HEK293 (cell line): ENCODE results near the gene NFE2L1.

ENCODE experiments used
- ELK4 ChIP-seq: IDR thresholded peaks from 2 replicates; pipeline ENCODE4 v1.6.1; 2011; ENCODE audit warnings: mild to moderate bottlenecking, low read depth, low read length, borderline replicate concordance
- GLIS1 ChIP-seq: fragments of 450-650 bp; formaldehyde crosslinking; IDR thresholded peaks from 2 replicates; pipeline ENCODE4 v1.5.1; 2016; ENCODE audit warnings: missing biosample characterization, missing genetic modification characterization
- IKZF3 ChIP-seq: fragments of 450-650 bp; IDR thresholded peaks from 2 replicates; pipeline ENCODE4 v1.5.0; 2018; ENCODE audit warnings: missing biosample characterization, mild to moderate bottlenecking, missing genetic modification characterization, moderate library complexity
- KLF9 ChIP-seq: fragments of 450-650 bp; formaldehyde crosslinking; IDR thresholded peaks from 2 replicates; pipeline ENCODE4 v1.5.1; 2016; ENCODE audit warnings: missing biosample characterization, missing genetic modification characterization, low read depth
- PRDM10 ChIP-seq: fragments of 450-650 bp; formaldehyde crosslinking; IDR thresholded peaks from 2 replicates; pipeline ENCODE4 v1.5.1; 2016; ENCODE audit warnings: missing biosample characterization, missing genetic modification characterization
- SCRT1 ChIP-seq: fragments of 450-650 bp; formaldehyde crosslinking; IDR thresholded peaks from 2 replicates; pipeline ENCODE4 v1.5.1; 2016; ENCODE audit warnings: missing biosample characterization, missing genetic modification characterization, borderline replicate concordance
- WT1 ChIP-seq: fragments of 450-650 bp; formaldehyde crosslinking; IDR thresholded peaks from 2 replicates; pipeline ENCODE4 v1.5.1; 2016; ENCODE audit warnings: missing biosample characterization, missing genetic modification characterization
- ZBTB8A ChIP-seq: fragments of 450-650 bp; formaldehyde crosslinking; IDR thresholded peaks from 2 replicates; pipeline ENCODE4 v1.5.1; 2016; ENCODE audit warnings: missing biosample characterization, missing genetic modification characterization
- ZFHX2 ChIP-seq: fragments of 450-650 bp; formaldehyde crosslinking; conservative IDR thresholded peaks from 2 replicates; pipeline ENCODE4 v1.5.1; 2016; ENCODE audit warnings: missing biosample characterization, missing genetic modification characterization
- ZNF121 ChIP-seq: fragments of 450-650 bp; formaldehyde crosslinking; IDR thresholded peaks from 2 replicates; pipeline ENCODE4 v1.5.1; 2016; ENCODE audit warnings: missing biosample characterization, missing genetic modification characterization
- ZNF175 ChIP-seq: fragments of 450-650 bp; formaldehyde crosslinking; IDR thresholded peaks from 2 replicates; pipeline ENCODE4 v1.5.1; 2016; ENCODE audit warnings: missing biosample characterization, missing genetic modification characterization
- ZNF24 ChIP-seq: fragments of 450-650 bp; formaldehyde crosslinking; IDR thresholded peaks from 2 replicates; pipeline ENCODE4 v1.5.1; 2016; ENCODE audit warnings: missing biosample characterization, missing genetic modification characterization
- ZNF248 ChIP-seq: fragments of 450-650 bp; formaldehyde crosslinking; IDR thresholded peaks from 2 replicates; pipeline ENCODE4 v1.5.1; 2017; ENCODE audit warnings: missing biosample characterization, missing genetic modification characterization
- ZNF324 ChIP-seq: fragments of 450-650 bp; formaldehyde crosslinking; IDR thresholded peaks from 2 replicates; pipeline ENCODE4 v1.5.1; 2016; ENCODE audit warnings: missing biosample characterization, missing genetic modification characterization
- ZNF341 ChIP-seq: fragments of 450-650 bp; formaldehyde crosslinking; IDR thresholded peaks from 2 replicates; pipeline ENCODE4; 2016; ENCODE audit warnings: low read depth, missing biosample characterization, missing genetic modification characterization
- ZNF391 ChIP-seq: fragments of 450-650 bp; formaldehyde crosslinking; IDR thresholded peaks from 2 replicates; pipeline ENCODE4 v1.5.1; 2016; ENCODE audit warnings: low read depth, missing biosample characterization, missing genetic modification characterization, borderline replicate concordance
- ZNF433 ChIP-seq: fragments of 450-650 bp; formaldehyde crosslinking; IDR thresholded peaks from 2 replicates; pipeline ENCODE4 v1.5.1; 2016; ENCODE audit warnings: missing biosample characterization, missing genetic modification characterization, low read depth
- ZNF530 ChIP-seq: fragments of 450-650 bp; formaldehyde crosslinking; IDR thresholded peaks from 2 replicates; pipeline ENCODE4 v1.5.1; 2016; ENCODE audit warnings: low read depth, missing biosample characterization, missing genetic modification characterization
- ZNF555 ChIP-seq: fragments of 450-650 bp; formaldehyde crosslinking; conservative IDR thresholded peaks from 2 replicates; pipeline ENCODE4 v1.5.1; 2017; ENCODE audit warnings: missing biosample characterization, mild to moderate bottlenecking, missing genetic modification characterization, inconsistent platforms
- ZNF561 ChIP-seq: fragments of 450-650 bp; IDR thresholded peaks from 2 replicates; pipeline ENCODE4 v1.5.1; 2018; ENCODE audit warnings: missing biosample characterization, missing genetic modification characterization, borderline replicate concordance
- ZNF596 ChIP-seq: fragments of 450-650 bp; IDR thresholded peaks from 2 replicates; pipeline ENCODE4 v1.5.0; 2018; ENCODE audit warnings: missing biosample characterization, mild to moderate bottlenecking, missing genetic modification characterization, moderate library complexity
- ZNF624 ChIP-seq: fragments of 450-650 bp; formaldehyde crosslinking; IDR thresholded peaks from 2 replicates; pipeline ENCODE4 v1.5.1; 2017; ENCODE audit warnings: missing biosample characterization, missing genetic modification characterization
- ZNF664 ChIP-seq: fragments of 450-650 bp; formaldehyde crosslinking; IDR thresholded peaks from 2 replicates; pipeline ENCODE4 v1.5.1; 2016; ENCODE audit warnings: missing biosample characterization, missing genetic modification characterization
- ZNF791 ChIP-seq: fragments of 450-650 bp; formaldehyde crosslinking; IDR thresholded peaks from 2 replicates; pipeline ENCODE4 v1.5.1; 2016; ENCODE audit warnings: missing biosample characterization, missing genetic modification characterization
- ZNF837 ChIP-seq: fragments of 450-650 bp; formaldehyde crosslinking; IDR thresholded peaks from 2 replicates; pipeline ENCODE4 v1.5.1; 2016; ENCODE audit warnings: missing biosample characterization, missing genetic modification characterization
- ZNF843 ChIP-seq: fragments of 450-650 bp; formaldehyde crosslinking; IDR thresholded peaks from 2 replicates; pipeline ENCODE4 v1.5.1; 2016; ENCODE audit warnings: missing biosample characterization, missing genetic modification characterization
- ZSCAN16 ChIP-seq: fragments of 450-650 bp; formaldehyde crosslinking; IDR thresholded peaks from 2 replicates; pipeline ENCODE4 v1.5.1; 2016; ENCODE audit warnings: missing biosample characterization, missing genetic modification characterization
- ZSCAN18 ChIP-seq: fragments of 450-650 bp; formaldehyde crosslinking; IDR thresholded peaks from 2 replicates; pipeline ENCODE4 v1.5.1; 2016; ENCODE audit warnings: missing biosample characterization, missing genetic modification characterization
- ZXDB ChIP-seq: fragments of 450-650 bp; formaldehyde crosslinking; IDR thresholded peaks from 2 replicates; pipeline ENCODE4 v1.5.1; 2016; ENCODE audit warnings: missing biosample characterization, missing genetic modification characterization
- TF ChIP-seq, protein P1 (sequence below): fragments of 450-650 bp; IDR thresholded peaks from 2 replicates; pipeline ENCODE4 v1.5.1; 2018; ENCODE audit warnings: missing biosample characterization, missing genetic modification characterization
- TF ChIP-seq, protein P2 (sequence below): fragments of 450-650 bp; formaldehyde crosslinking; IDR thresholded peaks from 2 replicates; pipeline ENCODE4 v1.5.1; 2016; ENCODE audit warnings: missing biosample characterization, missing genetic modification characterization
- TF ChIP-seq, protein P3 (sequence below): fragments of 450-650 bp; formaldehyde crosslinking; IDR thresholded peaks from 2 replicates; pipeline ENCODE4 v1.5.1; 2016; ENCODE audit warnings: missing biosample characterization, missing genetic modification characterization

Gene NFE2L1

GRCh38 chr17:48014595-48015111 is 33.5 kb upstream of the NFE2L1 start (continued):
- TF ChIP-seq ZSCAN16 (tag by site-specific recombination) (no peak), PRDM10 (tag by site-specific recombination) (peak; percentile 52; the same call in 1 of the 2 replicates), ZSCAN18 (tag by site-specific recombination) (no peak), ZNF121 (tag by site-specific recombination) (peak; percentile 95), ZNF837 (no peak), IKZF3 (tag by site-specific recombination) (no peak), ZNF175 (tag by site-specific recombination) (no peak), ZNF624 (tag by site-specific recombination) (no peak), ZNF324 (tag by site-specific recombination) (no peak), KLF9 (tag by site-specific recombination) (no peak), ZNF555 (tag by site-specific recombination) (no peak), ZNF530 (no peak), ZNF843 (tag by site-specific recombination) (no peak), ZNF791 (no peak), WT1 (tag by site-specific recombination) (no peak), ZNF433 (no peak), ZNF561 (tag by site-specific recombination) (peak; percentile 52; the same call in 1 of the 2 replicates), ZNF391 (tag by site-specific recombination) (no peak), ZBTB8A (tag by site-specific recombination) (peak; percentile 12; the same call in 1 of the 2 replicates), ZNF341 (tag by site-specific recombination) (no peak), ZNF664 (peak; percentile 58; the same call in 1 of the 2 replicates), ZNF24 (0 out of 2 replicates have a peak, but pooled peaks have one; percentile 31), ZXDB (tag by site-specific recombination) (no peak), ZNF248 (tag by site-specific recombination) (no peak), SCRT1 (tag by site-specific recombination) (no peak), ZFHX2 (tag by site-specific recombination) (no peak), ZNF596 (tag by site-specific recombination) (no peak), GLIS1 (tag by site-specific recombination) (peak; percentile 48), ELK4 (no peak)
- TF ChIP-seq, protein P1, sequence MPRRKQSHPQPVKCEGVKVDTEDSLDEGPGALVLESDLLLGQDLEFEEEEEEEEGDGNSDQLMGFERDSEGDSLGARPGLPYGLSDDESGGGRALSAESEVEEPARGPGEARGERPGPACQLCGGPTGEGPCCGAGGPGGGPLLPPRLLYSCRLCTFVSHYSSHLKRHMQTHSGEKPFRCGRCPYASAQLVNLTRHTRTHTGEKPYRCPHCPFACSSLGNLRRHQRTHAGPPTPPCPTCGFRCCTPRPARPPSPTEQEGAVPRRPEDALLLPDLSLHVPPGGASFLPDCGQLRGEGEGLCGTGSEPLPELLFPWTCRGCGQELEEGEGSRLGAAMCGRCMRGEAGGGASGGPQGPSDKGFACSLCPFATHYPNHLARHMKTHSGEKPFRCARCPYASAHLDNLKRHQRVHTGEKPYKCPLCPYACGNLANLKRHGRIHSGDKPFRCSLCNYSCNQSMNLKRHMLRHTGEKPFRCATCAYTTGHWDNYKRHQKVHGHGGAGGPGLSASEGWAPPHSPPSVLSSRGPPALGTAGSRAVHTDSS (tag by site-specific recombination): no peak
- TF ChIP-seq, protein P2, sequence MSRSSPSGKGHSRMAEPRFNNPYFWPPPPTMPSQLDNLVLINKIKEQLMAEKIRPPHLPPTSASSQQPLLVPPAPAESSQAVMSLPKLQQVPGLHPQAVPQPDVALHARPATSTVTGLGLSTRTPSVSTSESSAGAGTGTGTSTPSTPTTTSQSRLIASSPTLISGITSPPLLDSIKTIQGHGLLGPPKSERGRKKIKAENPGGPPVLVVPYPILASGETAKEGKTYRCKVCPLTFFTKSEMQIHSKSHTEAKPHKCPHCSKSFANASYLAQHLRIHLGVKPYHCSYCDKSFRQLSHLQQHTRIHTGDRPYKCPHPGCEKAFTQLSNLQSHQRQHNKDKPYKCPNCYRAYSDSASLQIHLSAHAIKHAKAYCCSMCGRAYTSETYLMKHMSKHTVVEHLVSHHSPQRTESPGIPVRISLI (tag by site-specific recombination): no peak
- TF ChIP-seq, protein P3, sequence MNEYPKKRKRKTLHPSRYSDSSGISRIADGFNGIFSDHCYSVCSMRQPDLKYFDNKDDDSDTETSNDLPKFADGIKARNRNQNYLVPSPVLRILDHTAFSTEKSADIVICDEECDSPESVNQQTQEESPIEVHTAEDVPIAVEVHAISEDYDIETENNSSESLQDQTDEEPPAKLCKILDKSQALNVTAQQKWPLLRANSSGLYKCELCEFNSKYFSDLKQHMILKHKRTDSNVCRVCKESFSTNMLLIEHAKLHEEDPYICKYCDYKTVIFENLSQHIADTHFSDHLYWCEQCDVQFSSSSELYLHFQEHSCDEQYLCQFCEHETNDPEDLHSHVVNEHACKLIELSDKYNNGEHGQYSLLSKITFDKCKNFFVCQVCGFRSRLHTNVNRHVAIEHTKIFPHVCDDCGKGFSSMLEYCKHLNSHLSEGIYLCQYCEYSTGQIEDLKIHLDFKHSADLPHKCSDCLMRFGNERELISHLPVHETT (tag by site-specific recombination): no peak
